RWPE1 (cell line): Measurements from ENCODE around the gene WSCD2.

ENCODE experiments used
- CTCF ChIA-PET: fragments of 350-600 bp; sonication (Branson Sonifier 250); formaldehyde crosslinking; extraction: SDS; loops from one replicate; lab custom pipeline; 2021; lab: Yijun Ruan, JAX
- POLR2A ChIA-PET: fragments of 400-600 bp; formaldehyde crosslinking; extraction: SDS; loops from one replicate; lab custom pipeline; 2020; ENCODE audit warnings: antibody characterized with exemption; ENCODE audit not compliant: low non-redundant PET; lab: Yijun Ruan, JAX
- DNase-seq: peaks from one replicate; pipeline ENCODE4 v3.0.0; 2012; ENCODE audit warnings: low spot score
- H3K27ac ChIP-seq: fragments of 450-650 bp; 2 replicates; pipeline ENCODE4 v1.5.1; 2017
- CTCF ChIP-seq: fragments of 450-650 bp; conservative IDR thresholded peaks from 2 replicates; pipeline ENCODE4 v1.5.1; 2017; ENCODE audit warnings: low read depth, mild to moderate bottlenecking

Gene WSCD2

GRCh38 chr12:108152170-108152538 is 23.1 kb downstream of the WSCD2 start:
- ChIA-PET CTCF (interaction anchor here (0.6 kb wide), 1 partner anchor 9 kb away, joined by 3 read pairs; no protein-coding TSS in a partner anchor), POLR2A (no interaction called here)
- no peak for DNase-seq
- no peak for TF ChIP-seq CTCF
- no peak overlapping the region for H3K27ac ChIP-seq

DNA sequence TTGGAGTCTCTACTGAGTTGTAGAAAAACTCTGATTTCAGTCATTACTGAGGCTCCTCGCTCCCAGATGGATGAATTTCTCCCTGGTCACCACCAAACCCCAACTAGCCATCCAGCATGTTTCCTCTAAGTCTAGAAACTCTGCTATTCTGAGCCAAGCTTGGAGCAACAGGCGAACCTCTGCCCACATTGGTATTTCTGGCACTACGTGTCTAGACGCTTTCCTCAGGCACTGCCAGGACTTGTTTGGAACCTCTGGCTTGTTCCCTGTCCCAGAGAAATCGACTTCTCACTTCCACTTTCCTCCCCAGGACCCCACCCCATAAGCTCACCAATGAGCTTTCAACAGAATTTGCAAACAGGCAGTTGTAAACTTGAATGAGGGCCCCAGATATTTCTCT is 27.6 kb downstream of the WSCD2 start:
- CTCF ChIA-PET, result no interaction called here
- POLR2A ChIA-PET, result no interaction called here
- peak; percentile 17 for DNase-seq
- H3K27ac ChIP-seq, result no peak overlapping the region
- TF ChIP-seq CTCF, result no peak

- POLR2A ChIA-PET, result no interaction called here
- CTCF ChIA-PET, result interaction anchor here (0.6 kb wide), 1 partner anchor 8 kb away, joined by 3 read pairs; no protein-coding TSS in a partner anchor
- no peak for DNase-seq
- no peak overlapping the region for H3K27ac ChIP-seq
- no peak for TF ChIP-seq CTCF
These were observed 28.9 kb downstream of the WSCD2 start for GRCh38 chr12:108157870-108158459.

- TF ChIP-seq CTCF, result no peak
- ChIA-PET POLR2A (no interaction called here), CTCF (no interaction called here)
- DNase-seq, result no peak
- no peak overlapping the region for H3K27ac ChIP-seq
These were observed 33.1 kb downstream of the WSCD2 start for GRCh38 chr12:108162207-108162606.

GRCh38 chr12:108166505-108166904 is 37.4 kb downstream of the WSCD2 start:
- TF ChIP-seq CTCF, result no peak
- no peak for DNase-seq
- ChIA-PET CTCF (no interaction called here), POLR2A (no interaction called here)
- no peak overlapping the region for H3K27ac ChIP-seq

DNA sequence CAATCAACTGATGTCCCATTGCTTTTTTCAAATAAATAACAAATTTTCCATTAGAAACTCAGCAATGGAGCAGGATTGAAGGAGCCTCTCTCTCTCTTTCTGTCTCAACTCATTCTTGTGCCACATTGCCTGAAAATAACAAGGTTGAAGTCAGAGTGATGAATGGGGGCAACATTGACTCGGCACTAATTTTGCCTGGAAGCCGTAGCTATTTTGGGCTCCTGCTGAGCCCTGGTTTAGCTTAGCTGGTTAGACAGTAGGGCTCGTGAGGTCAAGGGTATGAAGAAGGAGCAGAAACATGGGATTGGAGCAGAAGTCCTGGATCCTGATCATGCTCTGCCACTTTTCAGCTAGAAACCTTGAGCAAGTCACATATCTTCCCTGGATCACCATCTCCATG is 38.9 kb downstream of the WSCD2 start:
- no peak overlapping the region for H3K27ac ChIP-seq
- no peak for DNase-seq
- ChIA-PET POLR2A (no interaction called here), CTCF (no interaction called here)
- TF ChIP-seq CTCF, result no peak
